Thyroid gland (tissue), 4 donors: ENCODE data around the gene VMAC. TPM values are rescaled to one million over a fixed set of nuclear protein-coding genes. Genes with fewer than 3 reads are reported as not detected.

ENCODE experiments used
- DNase-seq, 2 donors: peaks; one replicate each; pipeline ENCODE4 v3.0.0-alpha.2; 2019
- H3K27ac ChIP-seq, 3 donors: fragments of 200-600 bp; sonication (generic); 1 replicate in 2 of 3; 2 replicates in 1 of 3; pipeline ENCODE4 v1.5.1; 2016 to 2019; ENCODE audit warnings: mild to moderate bottlenecking in 1 of 3, moderate library complexity in 1 of 3
- H3K27me3 ChIP-seq: fragments of 200-600 bp; sonication (generic); one replicate; pipeline ENCODE4 v1.5.1; 2019
- H3K36me3 ChIP-seq, 2 donors: fragments of 200-600 bp; sonication (generic); one replicate each; pipeline ENCODE4 v1.5.1; 2016 to 2019
- H3K4me1 ChIP-seq, 2 donors: fragments of 200-600 bp; sonication (generic); one replicate each; pipeline ENCODE4 v1.5.1; 2017 to 2019
- H3K4me3 ChIP-seq, 3 donors: fragments of 200-600 bp; sonication (generic); replicated peaks in 1 of 3; 1 replicate in 2 of 3; 2 replicates in 1 of 3; pipeline ENCODE4 v1.5.1; 2016; ENCODE audit warnings: mild to moderate bottlenecking in 1 of 3
- H3K9me3 ChIP-seq: fragments of 200-600 bp; sonication (generic); one replicate; pipeline ENCODE4 v1.5.1; 2017
- CTCF ChIP-seq, 6 experiments: fragments of 200-600 bp in 3 of 6; fragments of 450-650 bp in 3 of 6; sonication (generic) in 3 of 6; IDR thresholded peaks; one replicate each; pipeline ENCODE4 v1.5.1; 2016 to 2019; ENCODE audit warnings: antibody characterized with exemption in 6 of 6, mild to moderate bottlenecking in 2 of 6, inconsistent platforms in 1 of 6, moderate library complexity in 1 of 6
- POLR2A ChIP-seq, 2 donors: fragments of 450-650 bp; IDR thresholded peaks; one replicate each; pipeline ENCODE4 v1.6.1; 2017; ENCODE audit warnings: antibody characterized with exemption in 2 of 2, mild to moderate bottlenecking in 2 of 2, moderate library complexity in 1 of 2
- WGBS, 2 donors: methylation state at CpG; one replicate each; pipeline ENCODE4 v1.1.5; 2017; 5-methylcytosine and 5-hydroxymethylcytosine counted together
- intact Hi-C: fragments of 100-400 bp; cut with DNase I; formaldehyde crosslinking; loops from one replicate; pipeline ENCODE4 v1.15.1; 2023
- total RNA-seq, 4 donors: library from RNA; depleted of rRNA; stranded (reverse); fragments of >200 nt; gene quantifications; one replicate each; pipeline ENCODE4 v1.2.3, GENCODE V29; 2016

The VMAC gene
- total RNA-seq, 4 donors from 2014 or later: 14.3 to 27.2 (median 17.8) TPM

- TF ChIP-seq POLR2A (IDR thresholded peaks at IDR 0.05): no peak
- no peak for TF ChIP-seq CTCF (IDR thresholded peaks at IDR 0.05)
- H3K27ac ChIP-seq: peak overlapping the region in 1 of 3 donors; percentile 37
Observed at GRCh38 chr19:5951338-5951861, 46.7 kb downstream of the VMAC start.

DNA sequence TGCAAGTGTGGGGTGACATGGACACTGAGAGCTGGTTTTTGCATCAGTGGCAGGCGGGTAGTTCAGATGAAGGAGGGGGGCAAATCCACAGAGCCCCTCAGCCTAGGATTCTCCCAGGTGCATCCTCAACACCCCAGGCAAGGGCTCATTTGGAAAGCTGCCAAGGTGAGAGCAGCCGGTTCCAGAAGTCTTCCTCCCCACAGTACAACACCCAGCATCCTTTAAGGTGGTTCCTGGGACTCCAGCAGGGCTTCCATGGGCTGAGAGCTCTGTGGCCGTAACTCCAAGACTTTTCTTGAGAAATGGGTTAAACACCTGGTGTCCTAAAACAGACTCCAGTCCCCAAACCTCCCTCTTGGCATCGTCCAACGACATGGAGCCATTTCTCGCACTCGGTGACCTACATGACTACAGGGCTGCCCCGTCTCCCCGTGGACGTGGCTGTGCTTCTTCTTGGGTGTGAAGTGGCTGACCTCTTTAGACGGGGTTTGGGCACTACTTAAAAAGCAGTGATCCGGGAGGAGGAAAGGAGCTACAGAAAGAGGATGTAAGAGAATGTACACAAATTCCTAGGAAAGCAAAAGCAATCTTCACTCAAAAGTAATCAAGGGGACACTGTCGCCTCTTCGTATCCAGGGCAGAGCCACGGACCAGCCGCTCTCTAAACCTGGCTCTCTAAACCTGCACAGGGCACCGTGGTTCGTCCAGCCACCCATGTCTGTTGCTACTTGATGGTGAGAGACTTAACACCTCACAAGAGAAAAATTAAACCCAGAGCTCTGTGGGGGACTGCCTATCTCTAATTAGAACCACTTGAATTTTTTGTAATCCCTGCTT, 47.7 kb downstream of the VMAC start:
- DNase-seq: no peak
- no peaks in the 10 kb centered on the region for H3K36me3 ChIP-seq
- WGBS, 2 donors: 49 to 51% methylated on average over 16 to 17 of the region's 18 CpGs
- H3K27me3 ChIP-seq: no peaks in the 10 kb centered on the region
- no peaks in the 10 kb centered on the region for H3K9me3 ChIP-seq
- H3K4me1 ChIP-seq: peaks cover 85 to 87% of the 10 kb centered on the region in 2 donors
- TF ChIP-seq CTCF (IDR thresholded peaks at IDR 0.05): no peak
- TF ChIP-seq POLR2A (IDR thresholded peaks at IDR 0.05): no peak
- H3K27ac ChIP-seq: peak overlapping the region; percentile 67 to 93 (median 85)
- H3K4me3 ChIP-seq: no peak overlapping the region
- intact Hi-C loops: no loop called here

More at GRCh38 chr19:5951338-5951861, 46.7 kb downstream of the VMAC start:
- Histone ChIP-seq H3K36me3 (no peaks in the 10 kb centered on the region), H3K4me3 (no peak overlapping the region), H3K9me3 (no peaks in the 10 kb centered on the region), H3K27me3 (no peaks in the 10 kb centered on the region), H3K4me1 (peaks cover 83 to 92% of the 10 kb centered on the region in 2 donors)
- intact Hi-C loops: no loop called here
- WGBS, 2 donors: 61% methylated on average over 19 of the region's 19 CpGs
- DNase-seq: no peak

GRCh38 chr19:5953030-5953589, 48.4 kb downstream of the VMAC start:
- no peaks in the 10 kb centered on the region for H3K27me3 ChIP-seq
- intact Hi-C loops: no loop called here
- no peaks in the 10 kb centered on the region for H3K9me3 ChIP-seq
- DNase-seq: no peak
- no peak overlapping the region for H3K4me3 ChIP-seq
- H3K27ac ChIP-seq: peak overlapping the region; percentile 67 to 93 (median 85)
- 69 to 79% methylated on average over 5 of the region's 5 CpGs for WGBS, 2 donors
- peaks cover 78 to 82% of the 10 kb centered on the region in 2 donors for H3K4me1 ChIP-seq
- TF ChIP-seq POLR2A (IDR thresholded peaks at IDR 0.05) (no peak), CTCF (IDR thresholded peaks at IDR 0.05) (no peak)
- no peaks in the 10 kb centered on the region for H3K36me3 ChIP-seq

DNA sequence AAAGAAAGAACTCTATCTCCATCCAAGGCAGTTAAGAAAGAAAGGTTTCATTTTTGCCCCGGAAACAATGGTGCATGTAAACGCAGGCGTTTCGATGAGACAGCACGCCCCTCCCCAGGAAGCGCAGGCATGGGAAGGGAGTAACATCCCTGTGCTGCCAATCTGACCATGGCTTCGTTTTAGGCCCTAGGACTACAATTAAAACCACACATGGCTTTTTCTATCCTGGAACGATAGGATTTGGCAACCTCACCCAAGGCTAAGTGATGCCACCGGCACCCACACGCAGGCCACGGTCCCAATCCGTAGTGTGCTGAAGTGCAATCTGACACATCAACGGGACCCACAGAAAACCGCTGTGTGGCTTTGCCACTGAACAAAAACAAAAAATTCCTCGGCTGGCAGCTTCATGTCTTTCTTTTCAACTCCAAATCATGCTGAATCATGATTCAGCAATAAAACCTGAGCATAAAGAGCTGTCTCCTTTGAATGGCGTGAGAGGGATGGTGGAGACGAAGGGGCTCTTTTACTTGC, 49.1 kb downstream of the VMAC start:
- Histone ChIP-seq H3K27me3 (no peaks in the 10 kb centered on the region), H3K27ac (peak overlapping the region; percentile 67 to 93 (median 85)), H3K4me3 (no peak overlapping the region), H3K4me1 (peaks cover 72 to 76% of the 10 kb centered on the region in 2 donors), H3K36me3 (no peaks in the 10 kb centered on the region), H3K9me3 (no peaks in the 10 kb centered on the region)
- intact Hi-C loops: no loop called here
- WGBS, 2 donors: 59 to 60% methylated on average over 17 of the region's 17 CpGs
- peak; percentile 41 to 60 for DNase-seq
- TF ChIP-seq CTCF (IDR thresholded peaks at IDR 0.05) (no peak), POLR2A (IDR thresholded peaks at IDR 0.05) (no peak)
